ENCODE data around the gene METAP1D. TPM values are rescaled to one million over a fixed set of nuclear protein-coding genes. Genes with fewer than 3 reads are reported as not detected.
"Not testable (repeated sequence)": the region's sequence is repeated elsewhere in the genome, so short reads cannot be mapped to it uniquely, and the experiment has no call there.

METAP1D gene
- total RNA-seq, 1 experiment from 2014 or later = 4.7 TPM

GRCh38 chr2:171995586-171995985 is 4.2 kb upstream of the METAP1D start:
- DNase-seq (ENCODE audit: low spot score) = no peak
- H3K4me3 Mint-ChIP-seq = no peak overlapping the region
- ChIA-PET CTCF (interaction anchor here (0.6 to 0.8 kb wide), 2 partner anchors 56 to 107 kb away, joined by 3 to 5 read pairs; partner anchors contain the start of gene DLX2), POLR2A (no interaction called here)
- peaks cover 17% of the 10 kb centered on the region for H3K27me3 Mint-ChIP-seq (ENCODE audit: low read depth)
- no peaks in the 10 kb centered on the region for H3K9me3 Mint-ChIP-seq
- no peak for ATAC-seq
- peaks cover 11% of the 10 kb centered on the region for H3K4me1 Mint-ChIP-seq
- no peak for TF ChIP-seq PREB (CRISPR knock-in tag; IDR thresholded peaks at IDR 0.05; ENCODE audit: borderline replicate concordance)
- no peak for TF ChIP-seq GABPB1 (CRISPR knock-in tag; IDR thresholded peaks at IDR 0.05)
- no peak for TF ChIP-seq SMAD4 (CRISPR knock-in tag; IDR thresholded peaks at IDR 0.05)
- TF ChIP-seq NFE2L1 (CRISPR knock-in tag; IDR thresholded peaks at IDR 0.05) = no peak
- no peak for TF ChIP-seq TEAD1 (CRISPR knock-in tag; IDR thresholded peaks at IDR 0.05)
- no peak for TF ChIP-seq KAT7 (CRISPR knock-in tag; IDR thresholded peaks at IDR 0.05; ENCODE audit: borderline replicate concordance)
- no peak for TF ChIP-seq RELA (CRISPR knock-in tag; IDR thresholded peaks at IDR 0.05; ENCODE audit: borderline replicate concordance)
- TF ChIP-seq CDX4 (CRISPR knock-in tag; IDR thresholded peaks at IDR 0.05; ENCODE audit: borderline replicate concordance) = no peak
- TF ChIP-seq CBFB (CRISPR knock-in tag; IDR thresholded peaks at IDR 0.05; ENCODE audit: low read depth) = no peak
- TF ChIP-seq GRHL2 (CRISPR knock-in tag; IDR thresholded peaks at IDR 0.05; ENCODE audit: insufficient replicate concordance, severe bottlenecking) = no peak
- no peak for TF ChIP-seq SOX15 (CRISPR knock-in tag; IDR thresholded peaks at IDR 0.05)
- TF ChIP-seq NR2C2 (CRISPR knock-in tag; IDR thresholded peaks at IDR 0.05) = no peak
- TF ChIP-seq PRRX2 (CRISPR knock-in tag; IDR thresholded peaks at IDR 0.05) = no peak
- no peak for TF ChIP-seq SP1 (CRISPR knock-in tag; conservative IDR thresholded peaks at IDR 0.05)
- TF ChIP-seq NFYB (CRISPR knock-in tag; conservative IDR thresholded peaks at IDR 0.05; ENCODE audit: low read depth) = no peak
- no peak overlapping the region for H3K27ac Mint-ChIP-seq
- no peaks in the 10 kb centered on the region for H3K36me3 Mint-ChIP-seq

- 0 out of 2 replicates have a peak, but pooled peaks have one; percentile 53 for TF ChIP-seq ZNF512 (CRISPR knock-in tag; IDR thresholded peaks at IDR 0.05; ENCODE audit: borderline replicate concordance)
- TF ChIP-seq ZNF423 (CRISPR knock-in tag; IDR thresholded peaks at IDR 0.05) = no peak
- no peak for TF ChIP-seq FOXP4 (CRISPR knock-in tag; IDR thresholded peaks at IDR 0.05)
- no peaks in the 10 kb centered on the region for H3K36me3 Mint-ChIP-seq
- H3K27me3 Mint-ChIP-seq (ENCODE audit: low read depth) = peaks cover 17% of the 10 kb centered on the region
- peaks cover 15% of the 10 kb centered on the region for H3K4me1 Mint-ChIP-seq
- ATAC-seq (no peak), DNase-seq (ENCODE audit: low spot score) (no peak)
- POLR2A ChIA-PET = no interaction called here
- H3K27ac Mint-ChIP-seq = no peak overlapping the region
- H3K4me3 Mint-ChIP-seq = no peak overlapping the region
- H3K9me3 Mint-ChIP-seq = no peaks in the 10 kb centered on the region
- CTCF ChIA-PET = interaction anchor here (0.6 to 0.8 kb wide), 2 partner anchors 56 to 106 kb away, joined by 3 to 5 read pairs; partner anchors contain the start of gene DLX2
Measured at GRCh38 chr2:171996021-171996420, 3.7 kb upstream of the METAP1D start.

- H3K4me3 Mint-ChIP-seq; ATAC-seq; H3K9me3 Mint-ChIP-seq; DNase-seq (ENCODE audit: low spot score); H3K36me3 Mint-ChIP-seq; H3K27ac Mint-ChIP-seq; CTCF ChIA-PET; POLR2A ChIA-PET: not testable (repeated sequence)
- Mint-ChIP-seq H3K27me3 (ENCODE audit: low read depth) (peaks cover 17% of the 10 kb centered on the region), H3K4me1 (peaks cover 15% of the 10 kb centered on the region)
- peak; percentile 77 for TF ChIP-seq ZNF121 (CRISPR knock-in tag; IDR thresholded peaks at IDR 0.05)
Measured at GRCh38 chr2:171997031-171997430, 2.7 kb upstream of the METAP1D start.

Measured in WTC11 (cell line).